Mesendoderm (in vitro differentiated cells): Measurements from ENCODE around the gene FKBP15.

Source experiments
- DNase-seq: peaks from one replicate; pipeline ENCODE4 v3.0.0; 2013
- H2AK5ac ChIP-seq: 2 replicates; pipeline ENCODE4 v1.6.1; 2013; ENCODE audit warnings: low read length, inconsistent platforms
- H2BK120ac ChIP-seq: 2 replicates; pipeline ENCODE4 v1.6.1; 2013; ENCODE audit warnings: low read depth, mild to moderate bottlenecking, low read length, moderate library complexity, mixed read lengths
- H2BK15ac ChIP-seq: replicated peaks from 2 replicates; pipeline ENCODE4 v1.6.1; 2013; ENCODE audit warnings: low read depth, mild to moderate bottlenecking, moderate library complexity
- H2BK5ac ChIP-seq: 2 replicates; pipeline ENCODE4 v1.6.1; 2013; ENCODE audit warnings: low read length, inconsistent platforms
- H3K18ac ChIP-seq: 2 replicates; pipeline ENCODE4 v1.6.1; 2013; ENCODE audit warnings: mild to moderate bottlenecking, low read length, mixed read lengths
- H3K23ac ChIP-seq: one replicate; pipeline ENCODE4 v1.6.1; 2013; ENCODE audit warnings: low read length
- H3K27ac ChIP-seq: 2 replicates; pipeline ENCODE4 v1.5.1; 2013; ENCODE audit warnings: low read depth, mild to moderate bottlenecking, inconsistent platforms, low read length, moderate library complexity
- H3K27me3 ChIP-seq: 2 replicates; pipeline ENCODE4 v1.6.1; 2013; ENCODE audit warnings: low read length, control low read depth, mild to moderate bottlenecking, inconsistent platforms; ENCODE audit not compliant: insufficient read depth, poor library complexity
- H3K36me3 ChIP-seq: 2 replicates; pipeline ENCODE4 v1.6.1; 2013; ENCODE audit warnings: low read length, inconsistent platforms; ENCODE audit not compliant: control insufficient read depth, insufficient read depth
- H3K4ac ChIP-seq: one replicate; pipeline ENCODE4 v1.6.1; 2013; ENCODE audit warnings: low read depth, mild to moderate bottlenecking, low read length, moderate library complexity
- H3K4me1 ChIP-seq: 2 replicates; pipeline ENCODE4 v1.6.1; 2013; ENCODE audit warnings: low read depth, low read length, inconsistent platforms; ENCODE audit not compliant: control insufficient read depth
- H3K4me2 ChIP-seq: 2 replicates; pipeline ENCODE4 v1.6.1; 2013; ENCODE audit warnings: low read length
- H3K4me3 ChIP-seq: 2 replicates; pipeline ENCODE4 v1.5.1; 2013; ENCODE audit warnings: mild to moderate bottlenecking, low read length
- H3K56ac ChIP-seq: one replicate; pipeline ENCODE4 v1.6.1; 2013; ENCODE audit warnings: low read length
- H3K79me1 ChIP-seq: 2 replicates; pipeline ENCODE4 v1.6.1; 2013; ENCODE audit warnings: low read length, inconsistent platforms
- H3K79me2 ChIP-seq: 2 replicates; pipeline ENCODE4 v1.6.1; 2013; ENCODE audit warnings: mild to moderate bottlenecking, low read length; ENCODE audit not compliant: control insufficient read depth, insufficient read depth
- H3K9ac ChIP-seq: 2 replicates; pipeline ENCODE4 v1.6.1; 2013; ENCODE audit warnings: low read length, inconsistent platforms
- H4K5ac ChIP-seq: one replicate; pipeline ENCODE4 v1.6.1; 2013; ENCODE audit warnings: low read length
- H4K8ac ChIP-seq: one replicate; pipeline ENCODE4 v1.6.1; 2013; ENCODE audit warnings: low read depth, mild to moderate bottlenecking, control low read depth, low read length, moderate library complexity
- WGBS: extraction: QIAGEN DNeasy Blood & Tissue Kit; methylation state at CpG from one replicate; pipeline ENCODE4 v1.1.7; 2013; ENCODE audit warnings: low lambda C conversion rate, missing lambda C conversion rate; ENCODE audit not compliant: insufficient coverage; ENCODE audit errors: extremely low coverage; 5-methylcytosine and 5-hydroxymethylcytosine counted together

Gene FKBP15

DNA sequence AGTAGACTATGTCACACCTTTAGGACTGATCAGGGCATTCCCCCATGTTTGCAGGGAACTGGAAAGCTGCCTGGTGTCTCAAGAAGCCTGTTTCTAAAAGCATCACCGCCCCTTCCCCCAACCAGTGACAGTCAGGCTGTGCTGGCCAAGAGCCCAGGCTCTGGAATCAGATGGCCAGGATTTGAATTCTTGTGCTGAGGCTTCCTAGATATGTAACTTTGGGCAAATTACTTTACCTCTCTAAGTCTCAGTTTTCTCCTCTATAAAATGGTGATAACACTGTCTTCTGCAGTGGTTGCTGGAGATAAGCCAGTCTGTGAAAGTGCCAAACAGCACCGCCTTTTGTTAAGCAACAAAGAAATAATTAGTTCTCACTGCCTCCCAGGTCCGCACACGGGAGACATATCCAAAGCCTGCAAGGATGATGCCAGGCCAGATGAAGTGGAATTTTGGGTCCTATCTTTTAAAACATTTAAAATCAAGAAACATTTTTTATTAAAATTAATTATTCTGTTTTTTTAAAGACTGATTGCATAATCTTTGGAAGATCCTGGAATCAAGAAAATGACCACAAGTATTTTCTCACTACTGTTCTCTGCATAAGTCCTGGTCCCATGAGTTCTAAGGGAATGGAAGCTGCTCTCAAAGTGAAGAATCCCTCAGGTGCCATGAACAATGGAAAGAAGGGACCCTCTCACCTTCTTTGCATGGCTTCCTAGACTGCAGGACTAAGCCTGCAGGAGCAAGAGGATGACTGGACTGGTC is 56.4 kb downstream of the FKBP15 start:
- H2BK15ac ChIP-seq = no peak overlapping the region
- H3K9ac ChIP-seq = no peak overlapping the region
- H3K27me3 ChIP-seq = no peaks in the 10 kb centered on the region
- no peak overlapping the region for H3K4ac ChIP-seq
- H3K36me3 ChIP-seq = peaks cover 2% of the 10 kb centered on the region
- H3K23ac ChIP-seq = no peak overlapping the region
- no peak overlapping the region for H3K4me3 ChIP-seq
- peaks cover 5% of the 10 kb centered on the region for H3K4me1 ChIP-seq
- no peak overlapping the region for H2BK5ac ChIP-seq
- no peaks in the 10 kb centered on the region for H3K79me2 ChIP-seq
- H4K5ac ChIP-seq = no peak overlapping the region
- no peak overlapping the region for H2AK5ac ChIP-seq
- H3K18ac ChIP-seq = no peak overlapping the region
- no peak overlapping the region for H2BK120ac ChIP-seq
- H3K79me1 ChIP-seq = no peaks in the 10 kb centered on the region
- no peak overlapping the region for H4K8ac ChIP-seq
- H3K4me2 ChIP-seq = no peak overlapping the region
- peak; percentile 30 for DNase-seq
- no peak overlapping the region for H3K27ac ChIP-seq
- no CpG with 5 or more reads among the region's 4 CpGs for WGBS
- H3K56ac ChIP-seq = no peak overlapping the region

DNA sequence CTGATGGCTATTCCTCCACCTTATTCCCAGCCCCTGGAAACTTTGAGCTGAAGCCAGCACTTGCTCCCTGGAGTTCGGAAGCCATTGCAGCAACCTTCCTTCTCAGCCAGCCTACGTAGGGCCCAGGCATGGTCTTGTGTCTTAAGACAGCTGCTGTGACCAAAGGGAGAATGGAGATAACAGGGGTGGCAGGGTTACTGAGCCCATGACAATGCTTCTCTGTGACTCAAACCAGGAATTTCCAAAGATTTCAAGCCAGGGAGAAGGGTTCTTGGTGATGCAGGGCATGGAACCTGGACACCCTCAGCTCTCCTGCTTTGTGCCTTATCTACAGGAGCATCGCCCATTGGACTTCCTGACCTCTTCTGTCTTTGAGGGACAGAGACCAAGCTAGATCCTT is 58.1 kb downstream of the FKBP15 start:
- Histone ChIP-seq H3K4me2 (no peak overlapping the region), H2AK5ac (no peak overlapping the region), H3K4ac (no peak overlapping the region), H3K79me1 (no peaks in the 10 kb centered on the region), H4K8ac (no peak overlapping the region), H3K23ac (no peak overlapping the region), H3K27me3 (no peaks in the 10 kb centered on the region), H2BK15ac (no peak overlapping the region), H2BK5ac (no peak overlapping the region), H3K36me3 (peaks cover 2% of the 10 kb centered on the region), H3K56ac (no peak overlapping the region), H2BK120ac (no peak overlapping the region), H3K27ac (no peak overlapping the region), H4K5ac (no peak overlapping the region), H3K4me3 (no peak overlapping the region), H3K18ac (no peak overlapping the region), H3K9ac (no peak overlapping the region), H3K79me2 (no peaks in the 10 kb centered on the region), H3K4me1 (peaks cover 5% of the 10 kb centered on the region)
- no peak for DNase-seq
- WGBS = no CpG with 5 or more reads among the region's 3 CpGs

DNA sequence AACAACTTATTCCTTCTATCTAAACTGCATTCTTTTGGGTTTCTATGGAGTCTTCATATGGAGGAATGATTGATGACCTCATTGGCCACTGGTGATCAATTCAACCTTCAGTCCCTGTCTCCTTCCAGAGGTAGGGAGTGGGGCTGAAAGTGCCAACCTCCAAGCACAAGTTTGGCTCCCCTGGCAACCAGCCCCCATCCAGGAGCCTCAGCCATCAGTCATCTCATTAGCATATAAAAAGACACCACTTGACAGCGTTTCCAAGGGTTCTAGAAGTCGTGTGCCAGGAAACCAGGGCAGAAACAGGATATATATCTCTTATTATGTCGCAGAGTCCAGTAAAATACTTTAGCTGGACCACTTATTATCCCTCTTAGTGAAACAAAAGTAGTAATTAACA is 60.5 kb downstream of the FKBP15 start:
- Histone ChIP-seq H3K9ac (no peak overlapping the region), H2AK5ac (no peak overlapping the region), H3K79me2 (no peaks in the 10 kb centered on the region), H3K36me3 (peaks cover 2% of the 10 kb centered on the region), H3K4me3 (no peak overlapping the region), H2BK15ac (no peak overlapping the region), H3K23ac (no peak overlapping the region), H3K56ac (no peak overlapping the region), H3K4me1 (peaks cover 13% of the 10 kb centered on the region), H3K79me1 (no peaks in the 10 kb centered on the region), H3K27ac (no peak overlapping the region), H2BK120ac (no peak overlapping the region), H3K4ac (no peak overlapping the region), H2BK5ac (no peak overlapping the region), H4K8ac (no peak overlapping the region), H3K18ac (no peak overlapping the region), H3K27me3 (no peaks in the 10 kb centered on the region), H3K4me2 (no peak overlapping the region), H4K5ac (no peak overlapping the region)
- WGBS = no CpG with 5 or more reads among the region's 3 CpGs
- peak; percentile 75 for DNase-seq

DNA sequence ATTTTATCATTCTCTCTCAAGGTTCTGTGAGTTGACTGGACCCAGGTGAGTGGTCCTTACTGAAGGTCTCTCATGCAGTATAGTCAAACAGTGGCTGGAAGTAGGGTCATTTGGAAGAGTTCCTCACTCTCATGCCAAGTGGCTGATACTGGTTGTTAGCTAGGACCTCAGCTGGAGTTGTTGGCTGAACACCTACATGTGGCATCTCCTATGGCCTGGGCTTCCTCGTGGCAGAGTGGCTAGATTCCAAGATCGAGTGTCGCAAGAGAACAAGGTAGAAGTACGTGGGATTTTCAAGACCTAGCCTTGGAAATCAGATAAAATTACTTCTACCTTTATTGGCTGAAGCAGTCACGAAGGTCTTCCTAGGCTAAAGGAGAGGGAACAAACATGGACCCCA is 62.6 kb downstream of the FKBP15 start:
- Histone ChIP-seq H2AK5ac (no peak overlapping the region), H3K56ac (no peak overlapping the region), H4K8ac (no peak overlapping the region), H3K4ac (no peak overlapping the region), H3K9ac (no peak overlapping the region), H3K79me1 (no peaks in the 10 kb centered on the region), H3K4me2 (no peak overlapping the region), H3K4me3 (no peak overlapping the region), H3K36me3 (no peaks in the 10 kb centered on the region), H2BK15ac (no peak overlapping the region), H3K79me2 (no peaks in the 10 kb centered on the region), H3K4me1 (peaks cover 13% of the 10 kb centered on the region), H4K5ac (no peak overlapping the region), H3K27me3 (no peaks in the 10 kb centered on the region), H2BK120ac (no peak overlapping the region), H2BK5ac (no peak overlapping the region), H3K18ac (no peak overlapping the region), H3K27ac (no peak overlapping the region), H3K23ac (no peak overlapping the region)
- WGBS = no CpG with 5 or more reads among the region's 5 CpGs
- no peak for DNase-seq

DNA sequence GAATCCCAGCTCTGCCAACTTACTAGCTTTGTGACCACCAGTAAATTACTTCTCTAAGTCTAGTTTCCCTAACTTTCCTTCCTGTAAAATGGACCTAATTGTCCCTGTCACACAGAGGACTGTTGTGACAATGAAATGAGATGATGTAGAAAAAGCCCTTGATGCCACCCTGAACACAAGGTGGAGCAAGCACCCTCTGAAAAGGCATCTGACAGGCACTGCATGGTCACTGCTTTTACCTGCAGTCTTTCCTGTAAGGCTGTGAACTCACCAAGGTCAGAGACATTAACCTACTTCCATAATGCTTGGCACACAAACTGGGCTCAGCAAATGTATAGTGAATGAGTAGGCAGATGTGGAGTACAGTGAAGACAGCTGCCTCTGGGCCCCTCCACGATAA is 64.2 kb downstream of the FKBP15 start:
- no peak for DNase-seq
- no peak overlapping the region for H4K8ac ChIP-seq
- no peak overlapping the region for H3K27ac ChIP-seq
- no peak overlapping the region for H2BK15ac ChIP-seq
- no peak overlapping the region for H2BK120ac ChIP-seq
- H3K23ac ChIP-seq = no peak overlapping the region
- H3K79me1 ChIP-seq = no peaks in the 10 kb centered on the region
- H3K9ac ChIP-seq = no peak overlapping the region
- no peak overlapping the region for H2AK5ac ChIP-seq
- H2BK5ac ChIP-seq = no peak overlapping the region
- no peaks in the 10 kb centered on the region for H3K79me2 ChIP-seq
- H3K4me1 ChIP-seq = peaks cover 13% of the 10 kb centered on the region
- WGBS = no CpG with 5 or more reads among the region's 1 CpG
- no peaks in the 10 kb centered on the region for H3K27me3 ChIP-seq
- H4K5ac ChIP-seq = no peak overlapping the region
- no peak overlapping the region for H3K4me2 ChIP-seq
- H3K36me3 ChIP-seq = no peaks in the 10 kb centered on the region
- H3K4me3 ChIP-seq = no peak overlapping the region
- H3K56ac ChIP-seq = no peak overlapping the region
- no peak overlapping the region for H3K18ac ChIP-seq
- H3K4ac ChIP-seq = no peak overlapping the region
